ENCODE results near the gene PPP1R9A.

Gene PPP1R9A

GRCh38 chr7:95213148-95213547 is 305.8 kb downstream of the PPP1R9A start:
- Mint-ChIP-seq H3K4me3 (no peak overlapping the region), H3K4me1 (ENCODE audit: low read depth) (no peaks in the 10 kb centered on the region), H3K27me3 (ENCODE audit: low read depth) (no peaks in the 10 kb centered on the region), H3K27ac (no peak overlapping the region), H3K36me3 (ENCODE audit: low read depth) (no peaks in the 10 kb centered on the region), H3K9me3 (no peaks in the 10 kb centered on the region)
- no peak for DNase-seq (ENCODE audit: low spot score)

- Mint-ChIP-seq H3K9me3 (no peaks in the 10 kb centered on the region), H3K27ac (no peak overlapping the region), H3K27me3 (ENCODE audit: low read depth) (no peaks in the 10 kb centered on the region), H3K36me3 (ENCODE audit: low read depth) (no peaks in the 10 kb centered on the region), H3K4me3 (no peak overlapping the region), H3K4me1 (ENCODE audit: low read depth) (no peaks in the 10 kb centered on the region)
- DNase-seq (ENCODE audit: low spot score), result no peak
Observed at GRCh38 chr7:95213809-95214492, 306.6 kb downstream of the PPP1R9A start.

GRCh38 chr7:95219721-95220120 is 312.3 kb downstream of the PPP1R9A start:
- no peaks in the 10 kb centered on the region for H3K36me3 Mint-ChIP-seq (ENCODE audit: low read depth)
- no peaks in the 10 kb centered on the region for H3K4me1 Mint-ChIP-seq (ENCODE audit: low read depth)
- H3K9me3 Mint-ChIP-seq, result no peaks in the 10 kb centered on the region
- no peak overlapping the region for H3K27ac Mint-ChIP-seq
- no peak for DNase-seq (ENCODE audit: low spot score)
- no peaks in the 10 kb centered on the region for H3K27me3 Mint-ChIP-seq (ENCODE audit: low read depth)
- no peak overlapping the region for H3K4me3 Mint-ChIP-seq

- H3K36me3 Mint-ChIP-seq (ENCODE audit: low read depth), result no peaks in the 10 kb centered on the region
- H3K27ac Mint-ChIP-seq, result no peak overlapping the region
- H3K9me3 Mint-ChIP-seq, result no peaks in the 10 kb centered on the region
- H3K4me1 Mint-ChIP-seq (ENCODE audit: low read depth), result no peaks in the 10 kb centered on the region
- DNase-seq (ENCODE audit: low spot score), result no peak
- no peak overlapping the region for H3K4me3 Mint-ChIP-seq
- H3K27me3 Mint-ChIP-seq (ENCODE audit: low read depth), result no peaks in the 10 kb centered on the region
Observed at GRCh38 chr7:95220328-95220727, 312.9 kb downstream of the PPP1R9A start.

GRCh38 chr7:95225301-95225700 is 317.9 kb downstream of the PPP1R9A start:
- H3K27me3 Mint-ChIP-seq (ENCODE audit: low read depth), result no peaks in the 10 kb centered on the region
- H3K4me3 Mint-ChIP-seq, result no peak overlapping the region
- no peak for DNase-seq (ENCODE audit: low spot score)
- no peak overlapping the region for H3K27ac Mint-ChIP-seq
- H3K36me3 Mint-ChIP-seq (ENCODE audit: low read depth), result no peaks in the 10 kb centered on the region
- H3K9me3 Mint-ChIP-seq, result no peaks in the 10 kb centered on the region
- no peaks in the 10 kb centered on the region for H3K4me1 Mint-ChIP-seq (ENCODE audit: low read depth)

GRCh38 chr7:95229301-95229700 is 321.9 kb downstream of the PPP1R9A start:
- H3K4me3 Mint-ChIP-seq, result no peak overlapping the region
- H3K9me3 Mint-ChIP-seq, result no peaks in the 10 kb centered on the region
- H3K27ac Mint-ChIP-seq, result no peak overlapping the region
- H3K36me3 Mint-ChIP-seq (ENCODE audit: low read depth), result no peaks in the 10 kb centered on the region
- no peaks in the 10 kb centered on the region for H3K4me1 Mint-ChIP-seq (ENCODE audit: low read depth)
- no peaks in the 10 kb centered on the region for H3K27me3 Mint-ChIP-seq (ENCODE audit: low read depth)
- DNase-seq (ENCODE audit: low spot score), result no peak

GRCh38 chr7:95238252-95238943 is 331.0 kb downstream of the PPP1R9A start:
- Mint-ChIP-seq H3K27ac (no peak overlapping the region), H3K9me3 (no peaks in the 10 kb centered on the region), H3K4me3 (no peak overlapping the region), H3K27me3 (ENCODE audit: low read depth) (no peaks in the 10 kb centered on the region), H3K36me3 (ENCODE audit: low read depth) (no peaks in the 10 kb centered on the region), H3K4me1 (ENCODE audit: low read depth) (no peaks in the 10 kb centered on the region)
- no peak for DNase-seq (ENCODE audit: low spot score)

- no peak overlapping the region for H3K27ac Mint-ChIP-seq
- no peak for DNase-seq (ENCODE audit: low spot score)
- no peaks in the 10 kb centered on the region for H3K9me3 Mint-ChIP-seq
- no peaks in the 10 kb centered on the region for H3K36me3 Mint-ChIP-seq (ENCODE audit: low read depth)
- H3K4me1 Mint-ChIP-seq (ENCODE audit: low read depth), result no peaks in the 10 kb centered on the region
- H3K27me3 Mint-ChIP-seq (ENCODE audit: low read depth), result no peaks in the 10 kb centered on the region
- no peak overlapping the region for H3K4me3 Mint-ChIP-seq
Observed at GRCh38 chr7:95240921-95241320, 333.5 kb downstream of the PPP1R9A start.

- Mint-ChIP-seq H3K4me1 (ENCODE audit: low read depth) (no peaks in the 10 kb centered on the region), H3K36me3 (ENCODE audit: low read depth) (no peaks in the 10 kb centered on the region), H3K27ac (no peak overlapping the region), H3K4me3 (no peak overlapping the region), H3K27me3 (ENCODE audit: low read depth) (no peaks in the 10 kb centered on the region), H3K9me3 (no peaks in the 10 kb centered on the region)
- DNase-seq (ENCODE audit: low spot score), result no peak
Observed at GRCh38 chr7:95242266-95242665, 334.9 kb downstream of the PPP1R9A start.

- H3K4me3 Mint-ChIP-seq, result no peak overlapping the region
Observed at GRCh38 chr7:95244616-95245015, 337.2 kb downstream of the PPP1R9A start.

GRCh38 chr7:95245828-95246500 is 338.6 kb downstream of the PPP1R9A start:
- Mint-ChIP-seq H3K4me3 (no peak overlapping the region), H3K9me3 (no peaks in the 10 kb centered on the region), H3K4me1 (ENCODE audit: low read depth) (no peaks in the 10 kb centered on the region), H3K36me3 (ENCODE audit: low read depth) (no peaks in the 10 kb centered on the region), H3K27me3 (ENCODE audit: low read depth) (no peaks in the 10 kb centered on the region), H3K27ac (no peak overlapping the region)
- no peak for DNase-seq (ENCODE audit: low spot score)

More at GRCh38 chr7:95244616-95245015, 337.2 kb downstream of the PPP1R9A start:
- no peaks in the 10 kb centered on the region for H3K27me3 Mint-ChIP-seq (ENCODE audit: low read depth)
- H3K4me1 Mint-ChIP-seq (ENCODE audit: low read depth), result no peaks in the 10 kb centered on the region
- no peak for DNase-seq (ENCODE audit: low spot score)
- H3K36me3 Mint-ChIP-seq (ENCODE audit: low read depth), result no peaks in the 10 kb centered on the region
- no peaks in the 10 kb centered on the region for H3K9me3 Mint-ChIP-seq
- no peak overlapping the region for H3K27ac Mint-ChIP-seq

- DNase-seq (ENCODE audit: low spot score), result no peak
- H3K4me1 Mint-ChIP-seq (ENCODE audit: low read depth), result no peaks in the 10 kb centered on the region
- no peaks in the 10 kb centered on the region for H3K27me3 Mint-ChIP-seq (ENCODE audit: low read depth)
- H3K27ac Mint-ChIP-seq, result no peak overlapping the region
- H3K36me3 Mint-ChIP-seq (ENCODE audit: low read depth), result no peaks in the 10 kb centered on the region
- no peak overlapping the region for H3K4me3 Mint-ChIP-seq
- no peaks in the 10 kb centered on the region for H3K9me3 Mint-ChIP-seq
Observed at GRCh38 chr7:95246831-95247370, 339.5 kb downstream of the PPP1R9A start.

GRCh38 chr7:95250571-95250970 is 343.2 kb downstream of the PPP1R9A start:
- H3K36me3 Mint-ChIP-seq (ENCODE audit: low read depth), result no peaks in the 10 kb centered on the region
- H3K4me3 Mint-ChIP-seq, result no peak overlapping the region
- H3K9me3 Mint-ChIP-seq, result no peaks in the 10 kb centered on the region
- H3K4me1 Mint-ChIP-seq (ENCODE audit: low read depth), result no peaks in the 10 kb centered on the region
- DNase-seq (ENCODE audit: low spot score), result no peak
- H3K27me3 Mint-ChIP-seq (ENCODE audit: low read depth), result no peaks in the 10 kb centered on the region
- no peak overlapping the region for H3K27ac Mint-ChIP-seq

- Mint-ChIP-seq H3K36me3 (ENCODE audit: low read depth) (no peaks in the 10 kb centered on the region), H3K9me3 (no peaks in the 10 kb centered on the region), H3K27me3 (ENCODE audit: low read depth) (no peaks in the 10 kb centered on the region), H3K27ac (no peak overlapping the region), H3K4me3 (no peak overlapping the region), H3K4me1 (ENCODE audit: low read depth) (no peaks in the 10 kb centered on the region)
- no peak for DNase-seq (ENCODE audit: low spot score)
Observed at GRCh38 chr7:95251966-95252365, 344.6 kb downstream of the PPP1R9A start.
